NCI-H345 (cell line): ENCODE measurements around the gene CFAP47.
"Not testable (repeated sequence)": the region's sequence is repeated elsewhere in the genome, so short reads cannot be mapped to it uniquely, and the experiment has no call there.

Source experiments
- DNase-seq: peaks from one replicate; lab custom pipeline; 2025; lab: John Stamatoyannopoulos, UW

Gene CFAP47

GRCh38 chrX:36234840-36235528, 315.4 kb downstream of the CFAP47 start:
- DNase-seq, result not testable (repeated sequence)

- no peak for DNase-seq
Measured at GRCh38 chrX:36241397-36241796, 321.9 kb downstream of the CFAP47 start.

- no peak for DNase-seq
Measured at GRCh38 chrX:36266155-36266554, 346.6 kb downstream of the CFAP47 start.

DNA sequence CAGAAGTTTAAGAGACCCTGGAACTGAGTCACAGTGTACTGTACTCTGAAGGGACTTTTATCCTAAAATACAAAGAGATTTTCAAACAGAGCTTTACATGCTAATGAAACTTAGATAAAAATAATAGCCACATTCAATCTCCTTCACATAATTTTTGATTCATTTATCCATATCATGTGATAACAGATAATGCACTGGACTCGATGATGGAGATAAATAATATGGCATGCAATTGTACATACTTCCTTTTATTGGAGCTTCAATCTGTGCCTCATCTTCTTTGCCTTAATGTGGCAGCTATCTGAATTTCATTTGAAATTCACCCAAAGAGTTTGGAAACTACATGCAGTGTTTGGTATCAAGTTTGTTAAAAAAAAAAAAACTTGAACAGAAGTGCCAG, 390.6 kb downstream of the CFAP47 start:
- DNase-seq, result no peak

DNA sequence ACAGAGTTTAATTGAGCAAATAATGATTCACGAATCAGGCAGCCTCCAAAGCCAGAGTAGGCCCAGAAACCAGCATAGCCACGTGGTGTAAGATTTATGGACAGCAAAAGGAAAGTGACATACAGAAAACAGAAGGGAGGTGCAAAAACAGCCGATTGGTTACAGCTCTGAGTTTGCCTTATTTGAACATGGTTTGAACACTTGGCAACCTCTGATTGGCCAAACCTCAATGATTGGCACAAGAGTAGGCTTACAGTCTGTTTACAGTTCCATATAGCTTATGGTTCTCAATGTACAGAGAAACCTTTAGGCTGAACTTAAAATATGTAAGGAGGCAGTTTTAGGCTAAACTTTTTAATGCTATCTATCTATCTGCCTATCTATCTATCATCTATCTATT, 394.8 kb downstream of the CFAP47 start:
- no peak for DNase-seq

GRCh38 chrX:36334572-36334971, 415.0 kb downstream of the CFAP47 start:
- no peak for DNase-seq

DNA sequence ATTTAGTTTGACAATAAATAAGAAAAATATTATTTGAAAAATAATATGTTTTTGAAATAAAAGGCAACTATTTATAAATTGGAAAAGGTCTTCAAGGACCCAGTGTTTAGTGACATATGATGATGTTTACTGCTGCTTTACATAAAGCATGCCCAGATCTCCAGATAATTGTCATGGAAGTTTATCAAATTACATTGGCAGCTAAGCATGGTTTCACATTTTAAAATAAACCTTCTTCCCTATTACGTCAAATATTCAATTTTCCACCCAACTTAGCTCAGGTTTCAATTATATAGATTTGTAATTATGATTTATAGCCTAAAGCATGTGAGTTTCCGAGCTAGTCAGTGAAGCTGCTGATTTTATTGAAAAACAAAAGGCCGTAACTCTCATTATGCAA, 417.2 kb downstream of the CFAP47 start:
- no peak for DNase-seq

DNA sequence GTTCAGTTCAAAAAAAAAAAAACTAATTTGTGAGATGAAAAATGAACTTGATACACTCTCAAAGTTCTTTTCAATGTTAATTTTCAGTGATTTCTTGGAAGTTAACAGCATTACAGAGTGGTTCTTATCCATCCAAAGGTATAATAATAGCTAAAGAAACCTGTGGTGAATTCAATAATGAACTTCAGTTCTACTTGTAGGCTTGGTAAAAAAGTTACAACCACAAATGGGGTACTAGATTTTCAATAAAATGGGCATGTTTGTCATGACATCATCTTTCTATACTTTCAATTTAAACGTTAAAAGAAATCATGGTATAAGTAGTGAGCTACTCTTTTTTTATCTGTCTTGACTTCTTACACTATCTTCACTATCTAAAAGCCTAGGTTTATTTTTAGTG, 424.8 kb downstream of the CFAP47 start:
- no peak for DNase-seq

DNA sequence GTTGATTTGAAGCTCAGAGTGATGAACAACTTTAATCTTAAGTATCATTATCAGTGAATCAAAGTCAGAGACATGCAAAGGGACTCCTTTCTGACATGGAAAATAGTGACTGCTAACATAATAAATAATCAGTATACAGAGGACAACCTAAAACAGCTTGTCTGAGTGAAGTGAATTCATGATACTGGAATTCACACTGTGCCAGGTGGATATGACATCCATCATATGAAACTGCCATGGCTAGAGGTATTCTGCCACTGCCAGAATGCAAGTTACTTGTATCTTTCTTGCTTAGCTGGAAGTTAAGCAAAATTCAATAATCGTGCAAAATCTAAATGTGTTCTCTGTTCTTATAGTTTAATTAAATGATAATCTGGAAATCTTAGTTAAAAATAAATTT, 429.0 kb downstream of the CFAP47 start:
- DNase-seq, result no peak

- no peak for DNase-seq
Measured at GRCh38 chrX:36357855-36358254, 438.3 kb downstream of the CFAP47 start.

DNA sequence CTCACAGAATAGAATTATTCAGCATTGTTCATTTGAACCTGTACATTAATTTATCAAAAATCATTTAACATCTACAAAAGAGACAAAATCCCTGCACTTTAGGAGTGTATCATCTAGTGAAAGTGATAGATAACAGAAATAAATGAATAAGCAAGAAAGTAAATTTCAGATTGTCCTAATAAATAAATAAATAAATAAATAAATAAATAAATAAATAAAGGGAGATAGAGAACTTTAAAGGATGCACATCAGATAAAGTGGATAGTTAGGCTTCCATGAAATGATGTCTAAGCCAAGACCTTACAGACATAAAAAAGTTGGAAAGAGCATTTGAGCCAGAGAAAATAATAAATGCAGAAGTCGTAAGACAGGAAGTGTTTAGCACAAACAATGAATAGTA, 444.7 kb downstream of the CFAP47 start:
- no peak for DNase-seq

DNA sequence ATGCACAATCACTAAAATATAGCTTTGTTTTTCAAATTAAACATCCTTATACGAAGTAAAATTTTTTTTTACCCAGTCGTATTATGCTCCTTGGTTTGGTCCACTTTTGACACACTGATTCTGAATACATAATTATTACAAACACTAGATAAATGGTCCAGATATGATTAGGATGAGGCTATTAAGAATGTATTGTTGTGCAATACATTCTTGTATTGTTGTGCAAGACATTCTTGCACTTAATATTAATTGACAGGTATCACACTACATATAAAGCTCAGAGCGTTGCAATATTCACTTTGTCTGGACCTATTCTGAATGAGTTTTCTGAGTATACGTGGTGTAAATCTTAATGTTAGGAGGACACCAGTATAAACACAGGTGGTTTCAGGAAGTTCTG, 464.0 kb downstream of the CFAP47 start:
- DNase-seq, result no peak

DNA sequence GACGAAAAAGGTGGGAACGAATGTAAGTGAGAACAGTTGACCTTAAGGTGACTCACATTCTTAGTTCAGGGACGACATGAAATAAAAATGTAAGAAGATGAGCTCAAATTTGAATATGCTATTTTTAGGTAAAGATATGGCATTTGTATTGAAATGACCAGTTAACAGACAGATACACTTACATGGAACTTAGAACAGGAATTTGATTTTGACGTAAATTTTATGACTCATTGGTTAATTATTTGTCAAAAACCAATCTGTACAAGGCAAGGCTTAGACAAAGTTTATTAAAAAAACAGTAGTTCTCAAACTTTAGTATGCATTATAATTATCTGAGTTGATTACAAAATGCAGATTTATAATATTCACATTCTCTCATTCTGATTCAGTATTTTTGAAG, 469.4 kb downstream of the CFAP47 start:
- DNase-seq, result no peak

GRCh38 chrX:36401774-36402173, 482.2 kb downstream of the CFAP47 start:
- DNase-seq, result no peak

DNA sequence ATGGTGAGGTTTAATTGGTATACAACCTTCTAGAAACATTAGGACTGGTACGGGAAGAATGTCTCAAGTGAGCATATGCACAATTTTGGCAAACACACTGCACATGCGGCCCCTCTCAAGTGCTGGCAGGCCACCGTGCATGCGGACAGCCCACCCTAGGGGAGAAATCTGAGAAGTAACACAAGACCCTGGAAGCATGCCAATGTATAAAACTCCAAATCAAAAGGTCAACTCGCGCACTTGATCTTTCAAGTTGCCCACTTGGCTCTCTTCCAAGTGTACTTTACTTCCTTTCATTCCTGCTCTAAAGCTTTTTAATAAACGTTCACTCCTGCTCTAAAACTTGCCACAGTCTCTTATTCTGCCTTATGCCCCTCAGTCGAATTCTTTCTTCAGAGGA, 488.3 kb downstream of the CFAP47 start:
- no peak for DNase-seq

DNA sequence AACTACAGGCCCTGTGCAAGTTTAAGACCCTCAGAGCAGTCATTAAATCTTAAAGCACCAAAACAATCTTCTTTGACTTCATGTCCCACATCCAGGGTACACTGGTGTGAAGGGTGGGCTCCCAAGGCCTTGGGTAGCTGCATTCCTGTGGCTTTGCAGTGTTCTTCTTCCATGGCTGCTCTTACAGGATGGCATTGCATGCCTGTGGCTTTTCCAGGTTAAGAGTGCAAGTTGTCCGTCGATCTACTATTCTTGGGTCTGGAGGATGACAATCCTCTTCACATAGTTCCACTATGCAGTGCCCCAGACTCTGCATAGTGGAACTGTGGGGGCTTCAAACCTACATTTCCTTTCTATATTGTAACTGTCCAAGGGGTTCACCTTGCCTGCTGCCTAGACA, 494.5 kb downstream of the CFAP47 start:
- no peak for DNase-seq

GRCh38 chrX:36422368-36422767, 502.8 kb downstream of the CFAP47 start:
- no peak for DNase-seq

GRCh38 chrX:36431819-36432218, 512.3 kb downstream of the CFAP47 start:
- DNase-seq, result no peak

- DNase-seq, result no peak
Measured at GRCh38 chrX:36434522-36434921, 515.0 kb downstream of the CFAP47 start.
